Loucy (cell line): ENCODE measurements around the gene STAB2.

ENCODE experiments used
- CTCF ChIP-seq: fragments of 200-600 bp; sonication (generic); conservative IDR thresholded peaks from 2 replicates; pipeline ENCODE4 v1.5.1; 2014; ENCODE audit warnings: mild to moderate bottlenecking, antibody characterized with exemption, low read length
- EZH2phosphoT487 ChIP-seq: fragments of 200-600 bp; IDR thresholded peaks from 2 replicates; pipeline ENCODE4 v1.6.1; 2018; ENCODE audit warnings: antibody characterized with exemption, mild to moderate bottlenecking, moderate library complexity, borderline replicate concordance

DNA sequence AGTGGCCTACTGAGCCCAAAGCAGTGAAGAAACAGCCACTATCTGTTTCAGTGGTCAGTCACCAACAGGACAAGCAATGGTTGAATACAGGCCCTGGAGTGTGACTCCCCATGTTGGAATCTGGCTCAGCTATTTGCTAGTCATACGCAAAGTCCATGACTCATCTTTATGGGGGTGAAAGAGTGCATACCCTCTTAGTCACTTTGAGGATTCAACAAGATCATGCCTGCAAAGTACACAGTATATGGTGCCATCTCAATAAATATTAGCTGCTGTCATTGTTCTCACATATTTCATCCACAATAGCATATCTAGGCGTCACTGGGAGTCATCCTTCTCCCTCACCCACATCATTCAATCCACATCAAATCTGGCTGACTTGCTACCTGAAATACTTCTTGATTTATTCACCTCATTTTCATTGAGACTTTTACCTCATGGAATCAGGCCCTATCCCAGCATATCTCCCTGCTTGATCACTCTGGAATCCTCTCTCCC lies 26.4 kb upstream of the STAB2 start:
- TF ChIP-seq CTCF (no peak), EZH2phosphoT487 (no peak)
